BJ (cell line): Measurements from ENCODE around the gene ANKRD40. TPM values are rescaled to one million over a fixed set of nuclear protein-coding genes. Genes with fewer than 3 reads are reported as not detected.

Source experiments
- CTCF ChIA-PET: fragments of 350-600 bp; formaldehyde crosslinking; extraction: SDS; loops from one replicate; lab custom pipeline; 2021; ENCODE audit warnings: antibody characterized with exemption, inconsistent platforms; lab: Yijun Ruan, JAX
- POLR2A ChIA-PET: fragments of 300-600 bp; sonication (Branson Sonifier 250); formaldehyde crosslinking; extraction: SDS; loops from one replicate; lab custom pipeline; 2021; ENCODE audit warnings: antibody characterized with exemption; lab: Charles Lee
- DNase-seq: peaks from one replicate; pipeline ENCODE4 v3.0.0-alpha.2; 2011; ENCODE audit warnings: low read depth
- H3K27me3 ChIP-seq: 2 replicates; pipeline ENCODE4 v1.6.0; 2011; ENCODE audit warnings: low read length; ENCODE audit not compliant: control insufficient read depth, insufficient read depth
- H3K36me3 ChIP-seq: 2 replicates; pipeline ENCODE4 v1.5.1; 2011; ENCODE audit warnings: low read length; ENCODE audit not compliant: control insufficient read depth, insufficient read depth
- H3K4me3 ChIP-seq: 2 replicates; pipeline ENCODE4 v1.5.1; 2011; ENCODE audit warnings: low read depth, mild to moderate bottlenecking, control low read depth, low read length
- polyA plus RNA-seq: library from polyadenylated mRNA; depleted of rRNA; stranded (reverse); fragments of >200 nt; gene quantifications from 2 replicates; pipeline ENCODE4 v1.2.3, GENCODE V29; 2011
- TF ChIP-seq, protein P1 (sequence below): IDR thresholded peaks from 2 replicates; pipeline ENCODE4 v1.5.1; 2011; ENCODE audit warnings: low read depth, mild to moderate bottlenecking, control low read depth, inconsistent platforms, low read length, moderate library complexity; ENCODE audit not compliant: insufficient read depth

The ANKRD40 gene
- polyA plus RNA-seq, 1 experiment: 19.0 TPM

DNA sequence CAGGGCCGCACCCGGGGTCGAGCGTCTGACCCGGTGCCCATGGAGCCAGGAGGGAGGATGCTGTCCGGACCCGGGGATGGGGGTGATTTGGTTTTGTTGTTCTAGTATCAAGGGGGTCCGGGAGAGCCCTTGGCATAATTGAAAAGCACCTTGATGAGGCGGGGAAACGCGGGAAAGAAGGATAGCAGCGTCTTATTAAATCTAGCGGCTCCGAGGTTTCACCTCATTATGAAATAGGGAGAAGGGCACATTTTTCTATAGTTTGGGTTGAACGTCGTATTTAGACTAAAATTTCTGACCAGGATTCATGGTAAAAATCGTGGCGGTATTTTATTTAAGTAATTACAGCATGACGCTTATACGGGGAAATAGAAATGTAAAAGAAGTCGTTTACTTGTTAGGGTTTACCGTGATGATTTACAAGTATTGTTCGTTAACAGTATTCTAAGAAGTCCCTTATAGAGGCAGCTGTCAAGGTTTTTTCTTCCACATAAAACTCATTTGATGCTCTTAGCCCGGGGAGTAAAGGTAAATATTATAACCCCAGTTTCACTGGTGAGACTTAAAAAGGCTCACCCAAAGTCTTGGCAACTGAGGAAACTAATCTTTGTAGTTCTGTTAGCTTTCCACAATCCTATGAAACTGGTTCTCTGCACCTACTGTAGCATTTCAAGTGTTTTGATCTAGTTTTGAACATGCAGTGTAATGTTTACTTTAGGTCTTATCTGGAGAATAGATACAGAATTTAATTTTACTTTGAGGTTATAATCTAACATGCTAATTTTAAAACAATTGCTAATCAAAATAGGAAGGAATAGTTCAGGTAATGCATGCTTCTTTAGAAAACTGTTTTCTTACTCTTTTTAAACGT lies 12.4 kb upstream of the ANKRD40 start:
- CTCF ChIA-PET: no interaction called here
- POLR2A ChIA-PET: no interaction called here

DNA sequence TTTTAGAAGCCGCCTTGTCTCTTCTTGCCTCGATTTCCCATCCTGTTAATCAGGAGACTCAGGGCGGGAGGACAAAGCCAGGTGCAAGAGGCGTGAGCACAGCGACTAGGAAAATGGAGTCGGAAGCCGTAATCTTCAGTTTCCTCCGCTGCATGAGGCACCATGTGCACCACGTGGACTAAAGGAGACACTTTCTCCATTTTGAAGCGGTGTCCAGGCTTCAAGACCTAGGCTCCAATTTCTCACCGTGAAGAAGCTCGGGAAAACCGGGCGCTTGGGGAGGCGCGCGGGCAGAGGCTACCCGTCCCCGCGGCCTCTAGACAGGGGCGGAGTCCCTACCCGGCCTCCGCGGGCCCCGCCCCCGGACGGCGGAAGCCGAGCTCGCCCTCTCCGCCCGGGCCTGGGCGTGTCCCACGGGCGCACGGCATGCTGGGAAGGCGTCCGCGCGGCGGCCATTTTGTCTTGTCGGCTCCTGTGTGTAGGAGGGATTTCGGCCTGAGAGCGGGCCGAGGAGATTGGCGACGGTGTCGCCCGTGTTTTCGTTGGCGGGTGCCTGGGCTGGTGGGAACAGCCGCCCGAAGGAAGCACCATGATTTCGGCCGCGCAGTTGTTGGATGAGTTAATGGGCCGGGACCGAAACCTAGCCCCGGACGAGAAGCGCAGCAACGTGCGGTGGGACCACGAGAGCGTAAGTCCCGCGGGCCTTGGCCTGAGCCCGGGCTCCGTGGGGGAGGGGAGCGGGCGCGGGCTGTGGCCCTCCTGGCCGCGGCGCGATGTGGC lies 11.6 kb upstream of the ANKRD40 start, which contains the start of gene LUC7L3:
LUC7L3 (plus strand) TSS at position 460 of the 780 bp plus-strand sequence; CDS start at position 590, 130 bp downstream.
- Histone ChIP-seq H3K36me3 (no peaks in the 10 kb centered on the region), H3K4me3 (peak within 1 kb of the TSS; percentile 96), H3K27me3 (no peaks in the 10 kb centered on the region)
- TF ChIP-seq, protein P1, sequence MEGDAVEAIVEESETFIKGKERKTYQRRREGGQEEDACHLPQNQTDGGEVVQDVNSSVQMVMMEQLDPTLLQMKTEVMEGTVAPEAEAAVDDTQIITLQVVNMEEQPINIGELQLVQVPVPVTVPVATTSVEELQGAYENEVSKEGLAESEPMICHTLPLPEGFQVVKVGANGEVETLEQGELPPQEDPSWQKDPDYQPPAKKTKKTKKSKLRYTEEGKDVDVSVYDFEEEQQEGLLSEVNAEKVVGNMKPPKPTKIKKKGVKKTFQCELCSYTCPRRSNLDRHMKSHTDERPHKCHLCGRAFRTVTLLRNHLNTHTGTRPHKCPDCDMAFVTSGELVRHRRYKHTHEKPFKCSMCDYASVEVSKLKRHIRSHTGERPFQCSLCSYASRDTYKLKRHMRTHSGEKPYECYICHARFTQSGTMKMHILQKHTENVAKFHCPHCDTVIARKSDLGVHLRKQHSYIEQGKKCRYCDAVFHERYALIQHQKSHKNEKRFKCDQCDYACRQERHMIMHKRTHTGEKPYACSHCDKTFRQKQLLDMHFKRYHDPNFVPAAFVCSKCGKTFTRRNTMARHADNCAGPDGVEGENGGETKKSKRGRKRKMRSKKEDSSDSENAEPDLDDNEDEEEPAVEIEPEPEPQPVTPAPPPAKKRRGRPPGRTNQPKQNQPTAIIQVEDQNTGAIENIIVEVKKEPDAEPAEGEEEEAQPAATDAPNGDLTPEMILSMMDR: no peak
- POLR2A ChIA-PET: no interaction called here
- peak; percentile 66 for DNase-seq
- CTCF ChIA-PET: interaction anchor here (0.7 to 1.5 kb wide), 2 partner anchors 14 to 89 kb away, joined by 3 to 4 read pairs; no protein-coding TSS in a partner anchor

More for the DNA sequence above, 12.4 kb upstream of the ANKRD40 start:
- no peaks in the 10 kb centered on the region for H3K27me3 ChIP-seq
- peak overlapping the region; percentile 96 for H3K4me3 ChIP-seq
- TF ChIP-seq, protein P1: no peak
- H3K36me3 ChIP-seq: no peaks in the 10 kb centered on the region
- no peak for DNase-seq

GRCh38 chr17:50715471-50715870 lies 7.8 kb upstream of the ANKRD40 start:
- 0 out of 2 replicates have a peak, but pooled peaks cover 2% of the 10 kb centered on the region for H3K27me3 ChIP-seq
- H3K36me3 ChIP-seq: no peaks in the 10 kb centered on the region
- no peak for DNase-seq
- no peak overlapping the region for H3K4me3 ChIP-seq
- POLR2A ChIA-PET: no interaction called here
- CTCF ChIA-PET: no interaction called here
- TF ChIP-seq, protein P1: no peak

- H3K27me3 ChIP-seq: 0 out of 2 replicates have a peak, but pooled peaks cover 2% of the 10 kb centered on the region
- CTCF ChIA-PET: no interaction called here
- no peak overlapping the region for H3K4me3 ChIP-seq
- POLR2A ChIA-PET: no interaction called here
- TF ChIP-seq, protein P1: no peak
- DNase-seq: no peak
- H3K36me3 ChIP-seq: no peaks in the 10 kb centered on the region
These were observed 4.9 kb upstream of the ANKRD40 start for GRCh38 chr17:50712641-50713040.

GRCh38 chr17:50710650-50711049 lies 2.9 kb upstream of the ANKRD40 start:
- TF ChIP-seq, protein P1: no peak
- Histone ChIP-seq H3K36me3 (no peaks in the 10 kb centered on the region), H3K27me3 (0 out of 2 replicates have a peak, but pooled peaks cover 2% of the 10 kb centered on the region), H3K4me3 (no peak overlapping the region)
- DNase-seq: no peak
- ChIA-PET POLR2A (no interaction called here), CTCF (no interaction called here)
